Measurements from ENCODE around the gene THSD4.

GRCh38 chr15:71374607-71375352 is 259.5 kb downstream of the THSD4 start:
- TF ChIP-seq POLR2AphosphoS5 (IDR thresholded peaks at IDR 0.05; ENCODE audit: low read depth, low read length), result no peak
- TF ChIP-seq POLR2A (IDR thresholded peaks at IDR 0.05; ENCODE audit: low read depth, low read length), result no peak
- TF ChIP-seq TAF1 (IDR thresholded peaks at IDR 0.05; ENCODE audit: borderline replicate concordance, low read depth, low read length), result no peak
